ACC112 (cell line): ENCODE measurements around the gene HTR3C.
"Not testable (repeated sequence)": the region's sequence is repeated elsewhere in the genome, so short reads cannot be mapped to it uniquely, and the experiment has no call there.

Experiments used
- H2AFZ ChIP-seq: fragments of 200-600 bp; sonication (generic); one replicate; pipeline ENCODE4 v1.6.0; 2017; ENCODE audit warnings: antibody characterized with exemption, low read length; ENCODE audit not compliant: unreplicated experiment
- H3K27ac ChIP-seq: fragments of 200-600 bp; sonication (generic); 2 replicates; pipeline ENCODE4 v1.5.1; 2014; ENCODE audit warnings: low read depth, mild to moderate bottlenecking, antibody characterized with exemption, low read length, moderate library complexity
- H3K27me3 ChIP-seq: fragments of 200-600 bp; sonication (generic); 2 replicates; pipeline ENCODE4 v1.6.1; 2014; ENCODE audit warnings: mild to moderate bottlenecking, antibody characterized with exemption, low read length, moderate library complexity, mixed read lengths; ENCODE audit not compliant: insufficient read depth
- H3K36me3 ChIP-seq: fragments of 200-600 bp; sonication (generic); 2 replicates; pipeline ENCODE4 v1.6.1; 2016; ENCODE audit warnings: mild to moderate bottlenecking, antibody characterized with exemption, low read length, moderate library complexity, mixed read lengths; ENCODE audit not compliant: insufficient read depth
- H3K4me1 ChIP-seq: fragments of 200-600 bp; sonication (generic); one replicate; pipeline ENCODE4 v1.6.1; 2016; ENCODE audit warnings: low read length, mixed read lengths; ENCODE audit not compliant: insufficient read depth, unreplicated experiment, control insufficient read depth
- H3K4me3 ChIP-seq: fragments of 200-600 bp; sonication (generic); 2 replicates; pipeline ENCODE4 v1.5.1; 2014; ENCODE audit warnings: mild to moderate bottlenecking, low read depth, low read length
- H3K79me2 ChIP-seq: fragments of 200-600 bp; sonication (generic); one replicate; pipeline ENCODE4 v1.6.0; 2016; ENCODE audit warnings: low read length; ENCODE audit not compliant: control insufficient read depth, unreplicated experiment, insufficient read depth

HTR3C gene

DNA sequence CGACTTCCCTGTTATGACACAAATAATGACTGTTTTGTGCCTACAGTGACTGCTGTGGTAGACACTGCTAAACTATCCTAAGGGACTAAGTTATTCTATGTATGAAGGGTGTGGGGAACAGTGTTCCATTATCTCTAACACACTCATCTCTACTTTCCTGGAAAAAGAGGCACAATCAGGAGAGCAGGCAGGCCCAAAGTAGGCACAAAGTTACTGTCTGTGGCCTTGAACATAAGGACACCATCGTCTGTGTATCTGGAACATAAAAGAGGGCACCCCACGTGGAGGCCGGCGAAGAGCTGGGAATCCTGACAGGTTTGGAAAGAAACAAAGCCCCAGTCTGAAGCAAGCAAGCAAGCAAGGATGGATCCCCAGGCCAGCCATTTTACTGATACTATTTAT lies 36.7 kb upstream of the HTR3C start:
- no peak overlapping the region for H2AFZ ChIP-seq
- H3K36me3 ChIP-seq: peaks cover 5% of the 10 kb centered on the region
- peak overlapping the region; percentile 100 for H3K4me3 ChIP-seq
- H3K79me2 ChIP-seq: peaks cover 19% of the 10 kb centered on the region
- H3K27me3 ChIP-seq: no peaks in the 10 kb centered on the region
- H3K27ac ChIP-seq: no peak overlapping the region
- peaks cover 10% of the 10 kb centered on the region for H3K4me1 ChIP-seq

DNA sequence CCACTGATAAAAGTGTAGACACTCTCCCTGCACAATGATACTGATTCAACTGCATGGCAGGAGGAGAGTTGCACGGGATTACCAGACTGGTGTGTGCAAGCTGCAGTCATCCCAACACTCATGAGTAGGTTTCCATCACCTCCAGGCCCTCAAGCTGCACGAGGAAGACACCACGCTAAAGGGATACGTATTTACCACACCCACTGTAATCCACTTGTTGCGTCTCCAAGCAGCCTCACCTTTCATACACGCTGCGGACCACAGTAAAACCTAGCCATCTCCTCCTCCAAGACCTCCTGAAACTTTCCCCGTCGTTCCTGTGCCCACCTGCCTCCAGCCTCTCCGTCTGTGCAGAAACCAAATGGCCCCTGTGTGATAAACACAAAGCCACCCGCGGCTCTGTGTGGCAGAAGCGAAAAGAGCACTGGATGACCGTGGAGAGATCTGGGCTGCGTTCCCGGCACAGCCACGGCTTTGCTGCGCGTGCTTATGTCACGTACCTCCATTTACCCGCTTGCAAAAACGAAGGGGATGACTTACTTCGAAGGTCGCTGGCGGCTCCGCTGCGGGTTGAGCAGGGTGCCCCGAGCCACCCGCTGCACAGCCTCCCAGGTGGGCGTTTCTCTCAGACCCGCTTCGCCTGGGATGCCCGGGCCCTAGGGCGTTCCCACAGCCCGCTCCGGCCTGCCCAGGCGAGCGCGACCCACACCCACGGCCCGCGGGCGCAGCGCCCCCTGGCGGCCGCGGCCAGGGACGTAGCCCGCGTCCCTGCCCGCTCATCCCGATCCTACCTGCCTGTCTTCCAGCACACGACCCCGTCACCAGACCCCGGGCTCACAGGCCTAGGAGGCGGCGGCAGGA lies 35.8 kb upstream of the HTR3C start:
- no peaks in the 10 kb centered on the region for H3K27me3 ChIP-seq
- peak overlapping the region; percentile 100 for H2AFZ ChIP-seq
- H3K36me3 ChIP-seq: peaks cover 5% of the 10 kb centered on the region; the same call in 1 of the 2 replicates
- no peak overlapping the region for H3K27ac ChIP-seq
- H3K4me1 ChIP-seq: peaks cover 10% of the 10 kb centered on the region
- peak overlapping the region; percentile 100 for H3K4me3 ChIP-seq
- H3K79me2 ChIP-seq: peaks cover 19% of the 10 kb centered on the region

DNA sequence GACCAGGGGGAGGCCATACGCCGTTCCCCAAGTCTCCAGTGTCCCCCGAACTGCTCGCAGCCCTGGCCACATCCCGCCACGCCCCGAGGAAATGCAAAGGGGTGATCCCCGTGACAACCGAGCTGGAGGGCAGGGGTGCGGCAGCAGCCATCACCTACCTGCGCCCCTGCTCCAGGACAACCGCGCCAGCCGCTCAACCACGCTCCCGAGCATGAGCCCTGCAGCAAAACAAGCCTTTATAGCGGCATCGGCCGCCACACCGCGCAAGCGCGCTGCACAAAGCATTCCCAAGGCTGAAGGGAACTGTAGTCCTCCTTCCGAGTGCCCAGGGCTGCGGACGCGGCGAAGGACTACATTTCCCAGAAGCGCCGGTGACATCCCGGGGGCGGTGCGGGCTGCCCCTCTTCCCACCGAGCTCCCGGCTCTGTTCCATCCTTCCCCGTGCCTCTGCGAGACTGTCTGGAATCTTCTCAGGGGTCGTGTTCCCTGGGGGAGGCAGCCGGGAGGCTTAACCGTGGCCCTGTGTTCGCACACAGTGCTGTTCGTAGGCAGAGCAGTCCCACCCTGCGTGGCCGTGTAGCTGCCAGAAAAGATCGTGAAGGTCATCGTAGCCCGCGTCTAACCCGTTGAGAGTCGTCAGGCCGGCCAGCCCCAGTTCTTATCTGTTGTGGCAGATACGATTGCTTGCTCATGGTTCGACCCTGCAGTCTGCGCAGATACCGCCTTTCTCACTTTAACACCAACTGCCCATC lies 35.0 kb upstream of the HTR3C start, which contains the start of gene ABCC5:
TSS of gene ABCC5 (minus strand) at position 213 of the 752 bp plus-strand sequence. CDS start 3,492 bp downstream, outside the sequence.
- H3K36me3 ChIP-seq: peaks cover 1% of the 10 kb centered on the region; the same call in 1 of the 2 replicates
- peak within 1 kb of the TSS; percentile 100 for H3K4me3 ChIP-seq
- peaks cover 17% of the 10 kb centered on the region for H3K79me2 ChIP-seq
- no peak within 1 kb of the TSS for H3K27ac ChIP-seq
- H3K27me3 ChIP-seq: no peaks in the 10 kb centered on the region
- H3K4me1 ChIP-seq: peaks cover 10% of the 10 kb centered on the region
- H2AFZ ChIP-seq: peak within 1 kb of the TSS; percentile 100

DNA sequence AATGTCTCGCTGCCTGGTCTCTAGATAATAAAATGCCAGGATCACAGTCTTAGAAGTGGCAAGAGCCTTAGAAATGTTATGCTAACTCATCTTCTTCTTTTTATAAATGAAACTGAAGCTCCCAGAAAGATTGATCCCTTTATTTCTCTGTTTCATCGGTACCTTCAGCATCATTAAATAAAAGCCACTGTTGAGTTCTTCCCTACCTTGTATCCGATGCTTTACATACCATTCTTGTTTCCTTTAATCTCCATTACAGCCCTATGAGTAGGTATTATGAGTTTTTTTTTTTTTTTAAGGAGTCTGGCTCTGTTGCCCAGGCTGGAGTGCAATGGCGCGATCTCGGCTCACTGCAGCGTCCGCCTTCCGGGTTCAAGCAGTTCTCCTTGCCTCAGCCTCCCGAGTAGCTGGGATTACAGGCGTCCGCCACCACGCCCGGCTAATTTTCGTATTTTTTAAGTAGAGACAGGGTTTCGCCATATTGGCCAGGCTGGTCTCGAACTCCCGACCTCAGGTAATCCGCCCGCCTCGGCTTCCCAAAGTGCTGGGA lies 34.3 kb upstream of the HTR3C start:
- Histone ChIP-seq H3K36me3 (no peaks in the 10 kb centered on the region), H3K4me3 (peak overlapping the region; percentile 100), H3K27ac (no peak overlapping the region), H3K4me1 (peaks cover 10% of the 10 kb centered on the region), H3K27me3 (no peaks in the 10 kb centered on the region), H2AFZ (peak overlapping the region; percentile 73), H3K79me2 (peaks cover 17% of the 10 kb centered on the region)

DNA sequence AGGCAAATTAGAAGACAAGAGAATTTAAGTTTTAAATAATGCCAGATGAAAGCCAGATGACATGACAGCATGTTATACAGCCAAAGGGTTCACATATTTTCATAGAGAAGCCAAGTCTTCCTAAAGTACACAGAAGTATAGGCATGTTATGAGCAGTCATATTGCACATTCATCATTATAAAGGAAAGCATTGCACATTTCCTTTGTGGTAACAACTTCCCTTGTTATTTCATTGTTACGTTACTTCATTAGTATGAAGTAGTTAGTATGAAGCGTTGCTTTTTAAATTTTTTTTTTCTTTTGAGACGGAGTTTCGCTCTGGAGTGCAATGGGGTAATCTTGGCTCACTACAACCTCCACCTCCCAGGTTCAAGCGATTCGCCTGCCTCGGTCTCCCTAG lies 30.5 kb upstream of the HTR3C start:
- H3K79me2 ChIP-seq: peaks cover under 1% of the 10 kb centered on the region
- H2AFZ ChIP-seq: no peak overlapping the region
- no peak overlapping the region for H3K4me3 ChIP-seq
- H3K36me3 ChIP-seq: no peaks in the 10 kb centered on the region
- no peak overlapping the region for H3K27ac ChIP-seq
- H3K4me1 ChIP-seq: no peaks in the 10 kb centered on the region
- peaks cover 11% of the 10 kb centered on the region; the same call in 1 of the 2 replicates for H3K27me3 ChIP-seq

DNA sequence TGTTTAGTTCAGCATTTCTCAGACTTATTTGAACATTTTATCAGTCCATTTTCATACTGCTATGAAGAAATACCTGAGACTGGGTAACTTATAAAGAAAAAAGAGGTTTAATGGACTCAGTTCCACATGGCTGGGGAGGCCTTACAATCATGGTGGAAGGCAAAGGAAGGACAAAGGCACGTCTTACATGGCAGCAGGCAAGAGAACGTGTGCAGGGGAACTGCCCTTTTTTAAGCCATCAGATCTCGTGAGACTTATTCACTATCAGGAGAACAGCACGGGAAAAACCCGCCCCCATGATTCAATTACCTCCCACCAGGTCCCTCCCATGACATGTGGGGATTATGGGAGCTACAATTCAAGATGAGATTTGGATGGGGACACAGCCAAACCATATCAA lies 27.6 kb upstream of the HTR3C start:
- peaks cover 15% of the 10 kb centered on the region; the same call in 1 of the 2 replicates for H3K27me3 ChIP-seq
- H3K27ac ChIP-seq, H3K36me3 ChIP-seq, H3K4me3 ChIP-seq, H3K4me1 ChIP-seq, H3K79me2 ChIP-seq, H2AFZ ChIP-seq: not testable (repeated sequence)

DNA sequence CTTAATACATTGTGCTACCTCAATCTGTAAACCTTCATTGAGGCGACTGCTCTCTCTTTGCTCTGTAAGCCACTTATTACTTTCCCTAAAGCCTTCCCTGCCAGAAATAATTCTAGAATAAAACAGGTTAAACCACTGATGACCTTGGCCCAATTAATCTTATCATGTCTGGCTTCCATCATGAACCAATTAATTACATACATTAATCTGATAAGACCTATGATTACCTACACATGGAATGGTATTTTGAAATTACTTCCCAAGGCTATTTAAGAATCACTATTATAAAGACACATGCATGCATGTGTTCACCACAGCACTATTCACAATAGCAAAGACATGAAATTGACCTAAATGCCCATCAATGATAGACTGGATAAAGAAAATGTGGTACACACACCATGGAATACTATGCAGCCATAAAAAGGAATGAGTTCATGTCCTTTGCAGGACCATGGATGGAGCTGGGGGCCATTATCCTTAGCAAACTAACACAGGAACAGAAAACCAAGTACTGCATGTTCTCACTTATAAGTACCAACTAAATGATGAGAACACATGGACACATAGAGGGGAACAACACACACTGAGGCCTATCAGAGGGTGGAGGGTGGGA lies 24.5 kb upstream of the HTR3C start:
- H2AFZ ChIP-seq, H3K79me2 ChIP-seq, H3K27ac ChIP-seq, H3K36me3 ChIP-seq, H3K4me1 ChIP-seq, H3K4me3 ChIP-seq: not testable (repeated sequence)
- H3K27me3 ChIP-seq: peaks cover 22% of the 10 kb centered on the region

DNA sequence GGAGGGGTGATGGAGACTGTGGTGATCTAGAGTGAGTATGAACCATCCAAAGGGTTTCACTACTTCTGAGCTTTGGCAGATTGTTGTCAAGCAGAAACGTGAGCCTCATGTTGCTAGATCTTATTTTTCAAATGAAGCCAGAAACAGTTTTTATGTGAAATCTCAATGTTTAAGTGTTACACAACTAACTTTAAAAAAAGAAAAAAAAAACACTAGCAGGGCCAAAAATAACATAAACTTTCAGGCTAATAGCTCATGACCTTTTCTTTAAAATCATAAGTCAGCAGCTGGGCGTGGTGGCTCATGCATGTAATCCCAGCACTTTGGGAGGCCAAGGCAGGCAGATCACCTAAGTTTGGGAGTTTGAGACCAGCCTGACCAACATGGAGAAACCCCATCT lies 23.4 kb upstream of the HTR3C start:
- Histone ChIP-seq H2AFZ (no peak overlapping the region), H3K27ac (no peak overlapping the region), H3K36me3 (no peaks in the 10 kb centered on the region), H3K27me3 (peaks cover 30% of the 10 kb centered on the region), H3K4me3 (no peak overlapping the region), H3K79me2 (no peaks in the 10 kb centered on the region), H3K4me1 (peaks cover 3% of the 10 kb centered on the region)

DNA sequence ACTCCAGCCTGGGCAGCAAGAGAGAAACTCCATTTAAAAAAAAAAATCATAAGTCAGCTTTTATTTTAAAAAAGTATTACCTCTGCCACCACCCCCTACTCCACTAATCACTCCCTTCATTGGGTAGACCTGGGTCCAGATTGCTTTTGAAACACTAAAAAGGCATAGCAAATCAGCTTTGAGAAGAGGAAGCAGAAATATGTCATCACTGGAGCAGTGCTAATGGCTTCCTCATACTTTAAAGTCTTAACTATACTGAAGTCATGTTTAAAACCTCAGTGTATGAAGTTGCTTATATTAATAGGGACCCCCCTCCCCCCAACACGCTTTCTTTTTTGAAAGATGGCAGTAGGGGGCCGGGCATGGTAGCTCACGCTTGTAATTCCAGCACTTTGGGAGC lies 22.3 kb upstream of the HTR3C start:
- H2AFZ ChIP-seq: no peak overlapping the region
- no peaks in the 10 kb centered on the region for H3K79me2 ChIP-seq
- H3K36me3 ChIP-seq: no peaks in the 10 kb centered on the region
- H3K27me3 ChIP-seq: peaks cover 39% of the 10 kb centered on the region
- peaks cover 3% of the 10 kb centered on the region for H3K4me1 ChIP-seq
- H3K27ac ChIP-seq: no peak overlapping the region
- H3K4me3 ChIP-seq: no peak overlapping the region

DNA sequence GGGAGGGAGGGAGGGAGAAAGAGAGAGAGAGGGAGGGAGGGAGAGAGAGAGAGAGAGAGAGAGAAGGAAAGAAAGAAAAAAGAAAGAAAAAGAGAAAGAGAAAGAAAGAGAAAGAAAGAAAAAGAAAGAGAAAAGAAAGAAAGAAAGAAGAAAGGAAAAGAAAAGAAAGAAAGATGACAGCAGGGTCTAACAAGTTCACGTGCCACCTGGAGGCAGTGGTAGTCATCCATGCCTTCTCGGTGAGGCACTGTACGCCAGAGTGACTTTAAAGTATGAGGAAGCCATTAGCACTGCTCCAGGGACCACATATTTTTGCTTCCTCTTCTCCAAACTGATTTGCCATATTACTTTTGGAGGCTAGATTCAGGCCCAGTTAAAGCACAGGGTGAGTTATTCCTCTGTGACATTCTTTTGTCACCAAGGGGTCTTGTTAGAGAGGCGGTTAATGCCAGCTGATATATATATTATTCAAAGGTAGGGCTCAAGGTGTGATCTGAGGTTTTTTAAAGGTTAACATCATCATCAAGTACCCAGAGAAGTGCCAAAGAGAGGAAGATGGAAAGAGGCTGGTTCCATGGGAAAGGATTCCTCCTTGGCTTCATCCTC lies 21.6 kb upstream of the HTR3C start, which contains the start of gene HTR3D:
TSS of gene HTR3D (plus strand) at position 556 of the 606 bp plus-strand sequence. CDS start at position 556, 0 bp downstream.
- no peak within 1 kb of the TSS for H3K4me3 ChIP-seq
- H3K36me3 ChIP-seq: no peaks in the 10 kb centered on the region
- H3K27me3 ChIP-seq: peaks cover 38% of the 10 kb centered on the region
- H3K79me2 ChIP-seq: no peaks in the 10 kb centered on the region
- no peak within 1 kb of the TSS for H2AFZ ChIP-seq
- H3K27ac ChIP-seq: no peak within 1 kb of the TSS
- peaks cover 3% of the 10 kb centered on the region for H3K4me1 ChIP-seq
